ENCODE results near the gene MMP11.

The MMP11 gene

GRCh38 chr22:23760056-23760455 is 12.6 kb upstream of the MMP11 start:
- DNase-seq, result no peak

GRCh38 chr22:23762842-23763578 is 9.6 kb upstream of the MMP11 start, which contains the start of gene C22orf15:
TSS of gene C22orf15 (plus strand) at chr22:23762990. CDS start at chr22:23763307, 317 bp downstream.
- no peak for DNase-seq

- peak; percentile 57 for DNase-seq
These were observed 9.1 kb upstream of the MMP11 start for GRCh38 chr22:23763579-23763945.

- DNase-seq, result no peak
These were observed 8.7 kb upstream of the MMP11 start for GRCh38 chr22:23763954-23764353.

GRCh38 chr22:23764899-23765881 is 7.5 kb upstream of the MMP11 start:
- DNase-seq, result no peak

GRCh38 chr22:23767303-23767672 is 5.4 kb upstream of the MMP11 start:
- no peak for DNase-seq

- peak; percentile 79 for DNase-seq
These were observed 4.7 kb upstream of the MMP11 start, which contains the start of gene CHCHD10 for GRCh38 chr22:23767673-23768548. TSS of gene CHCHD10 (minus strand) at chr22:23767972. CDS start at chr22:23767874, 98 bp downstream.

- no peak for DNase-seq
These were observed 3.2 kb upstream of the MMP11 start for GRCh38 chr22:23769321-23769965.

GRCh38 chr22:23772315-23772648 is 367 bp upstream of the MMP11 start:
- DNase-seq, result no peak

GRCh38 chr22:23773483-23774113 is 949 bp downstream of the MMP11 start:
- no peak for DNase-seq

GRCh38 chr22:23774114-23774921 is 1.7 kb downstream of the MMP11 start:
- no peak for DNase-seq

- DNase-seq, result no peak
These were observed 2.3 kb downstream of the MMP11 start for GRCh38 chr22:23774922-23775436.

GRCh38 chr22:23775779-23776375 is 3.2 kb downstream of the MMP11 start:
- DNase-seq, result no peak

- no peak for DNase-seq
These were observed 5.3 kb downstream of the MMP11 start for GRCh38 chr22:23777776-23778576.

GRCh38 chr22:23778577-23778900 is 5.9 kb downstream of the MMP11 start:
- no peak for DNase-seq

- DNase-seq, result no peak
These were observed 6.4 kb downstream of the MMP11 start for GRCh38 chr22:23779083-23779482.

- DNase-seq, result no peak
These were observed 7.1 kb downstream of the MMP11 start for GRCh38 chr22:23779731-23780130.

GRCh38 chr22:23780146-23780748 is 7.6 kb downstream of the MMP11 start:
- DNase-seq, result no peak

- no peak for DNase-seq
These were observed 8.4 kb downstream of the MMP11 start for GRCh38 chr22:23781065-23781464.

All from activated naive CD4-positive, alpha-beta T cell treated with Interleukin-2 at 50 U/mL for 16 hours (primary cell).